Activated naive CD4-positive, alpha-beta T cell (primary cell): ENCODE data around the gene ST7.
"Not testable (repeated sequence)": the region's sequence is repeated elsewhere in the genome, so short reads cannot be mapped to it uniquely, and the experiment has no call there.

Source experiments
- DNase-seq, 4 experiments: peaks; one replicate each; lab custom pipeline; 2025; lab: John Stamatoyannopoulos, UW

The ST7 gene

GRCh38 chr7:117229350-117229749 is 276.0 kb downstream of the ST7 start:
- DNase-seq = no peak

GRCh38 chr7:117230276-117231046 is 277.2 kb downstream of the ST7 start:
- DNase-seq = no peak

DNA sequence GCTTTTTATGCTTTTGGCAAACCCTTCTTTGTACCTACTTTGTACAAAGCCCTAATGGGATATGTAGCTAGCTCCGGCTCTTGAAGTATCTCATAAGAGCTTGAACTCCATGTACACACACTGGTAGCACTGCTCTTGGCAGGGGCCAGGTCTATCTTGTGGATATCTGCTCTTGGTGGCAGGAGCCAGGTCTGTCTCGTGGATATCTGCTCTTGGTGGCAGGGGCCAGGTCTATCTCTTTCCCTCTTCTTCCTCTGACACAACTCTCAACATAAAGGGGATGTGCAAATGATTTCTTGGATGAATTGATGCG is 277.7 kb downstream of the ST7 start:
- no peak for DNase-seq

DNA sequence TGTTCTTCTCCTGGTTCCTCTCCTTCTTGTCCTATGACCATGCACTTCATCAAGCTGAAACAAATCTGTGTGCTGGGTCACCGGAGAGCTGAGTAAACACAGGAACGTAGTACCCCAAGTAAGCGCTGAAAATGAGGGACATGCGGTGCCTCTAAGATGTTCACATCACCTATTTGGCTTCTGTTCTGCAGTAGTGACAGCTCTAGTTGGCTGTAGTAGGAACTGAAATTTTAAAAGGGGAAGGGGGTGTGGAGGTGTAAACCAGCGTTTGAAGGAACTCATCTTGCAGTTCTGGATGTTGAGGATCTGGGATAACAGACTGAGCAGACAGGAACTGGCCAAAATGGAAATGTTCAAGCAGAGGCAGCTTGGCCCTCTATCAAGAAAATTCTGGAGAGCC is 284.3 kb downstream of the ST7 start:
- DNase-seq = no peak

DNA sequence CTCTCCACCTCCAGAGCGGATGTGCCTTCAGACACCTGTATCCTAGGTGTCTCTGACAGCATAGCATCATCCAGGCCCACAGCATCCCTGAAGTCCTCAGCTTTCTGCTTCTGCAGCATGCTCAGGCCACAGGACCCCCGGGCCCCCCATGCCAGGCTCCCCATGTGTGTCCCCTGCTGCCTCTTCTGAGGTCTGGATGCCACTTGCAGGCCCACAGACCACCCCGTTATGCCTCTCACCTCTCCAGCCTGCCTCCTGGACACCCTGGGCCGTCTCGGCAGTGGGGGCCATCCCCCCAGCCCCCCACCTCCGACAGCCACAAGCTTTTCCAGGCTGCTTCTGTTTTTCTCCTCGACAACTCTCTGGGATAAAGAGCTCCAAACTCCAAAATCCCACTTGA is 285.2 kb downstream of the ST7 start:
- no peak for DNase-seq

GRCh38 chr7:117238937-117239336 is 285.6 kb downstream of the ST7 start:
- DNase-seq = no peak

DNA sequence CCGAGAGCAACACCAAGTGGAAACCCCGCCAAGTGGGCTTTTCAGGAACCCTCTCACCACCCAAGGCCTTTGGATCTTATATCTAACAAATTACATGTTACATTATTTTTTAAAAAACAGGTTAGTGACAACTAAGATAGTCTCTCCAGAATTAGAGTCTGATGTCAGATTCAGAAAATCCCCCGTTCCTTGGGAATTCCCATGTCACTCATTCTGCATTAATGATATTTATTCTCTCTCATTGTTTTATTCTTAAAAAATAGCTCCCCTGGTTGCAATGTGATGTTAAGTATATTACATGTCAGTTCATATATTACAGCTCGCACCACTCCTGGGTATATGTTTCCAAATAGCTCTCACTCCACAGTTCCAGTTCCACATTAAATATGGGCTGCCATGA is 287.8 kb downstream of the ST7 start:
- no peak for DNase-seq

DNA sequence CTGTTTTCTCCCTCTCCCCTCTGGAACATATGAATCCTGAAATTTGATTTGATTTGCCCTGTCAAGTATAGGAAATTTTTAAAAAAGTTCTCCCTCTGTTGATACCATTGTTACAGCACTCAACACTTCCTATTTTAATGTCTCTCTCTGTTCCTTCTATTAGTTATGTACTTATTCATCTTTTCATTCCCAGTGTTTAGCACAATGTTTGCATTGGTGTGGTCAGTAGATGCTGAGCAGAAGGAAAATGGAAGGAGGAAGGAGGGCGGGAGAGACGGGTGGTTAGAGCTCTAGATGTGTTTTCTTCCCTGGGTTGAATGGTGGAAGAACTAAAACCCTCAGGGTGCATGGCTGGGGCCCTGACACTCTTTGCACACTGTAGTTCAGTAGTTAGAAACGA is 290.1 kb downstream of the ST7 start:
- no peak for DNase-seq

DNA sequence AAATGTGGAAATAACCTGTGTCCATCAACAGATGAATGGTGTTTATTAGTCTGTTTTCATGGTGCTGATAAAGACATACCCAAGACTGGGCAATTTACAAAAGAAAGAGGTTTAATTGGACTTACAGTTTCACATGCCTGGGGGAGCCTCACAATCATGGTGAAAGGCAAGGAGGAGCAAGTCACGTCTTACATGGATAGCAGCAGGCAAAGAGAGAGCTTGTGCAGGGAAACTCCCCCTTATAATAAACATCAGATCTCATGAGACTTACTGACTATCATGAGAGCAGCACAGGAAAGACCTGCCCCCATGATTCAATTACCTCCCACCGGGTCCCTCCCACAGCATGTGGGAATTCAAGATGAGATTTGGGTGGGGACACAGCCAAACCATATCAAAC is 292.4 kb downstream of the ST7 start:
- not testable (repeated sequence) for DNase-seq

DNA sequence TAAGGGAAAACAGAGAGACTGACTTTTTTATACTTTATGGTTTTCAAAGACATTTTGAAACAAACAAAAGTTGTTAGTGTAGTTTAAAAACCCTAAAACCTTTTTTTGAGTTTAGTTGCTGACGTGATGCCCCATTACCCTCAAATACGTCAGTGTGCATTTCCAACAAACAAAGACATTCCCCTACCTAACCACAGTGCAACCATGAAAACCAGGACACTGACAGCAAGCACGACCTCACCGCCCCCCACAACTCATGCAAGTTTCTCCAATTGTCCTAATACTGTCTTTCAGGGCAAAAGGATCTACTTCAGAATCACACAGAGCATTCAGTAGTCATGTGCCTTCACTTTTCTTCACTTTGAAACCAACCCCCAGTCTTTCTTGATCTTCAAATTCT is 294.5 kb downstream of the ST7 start:
- no peak for DNase-seq

- no peak for DNase-seq
Observed at GRCh38 chr7:117248829-117249228, 295.5 kb downstream of the ST7 start.

DNA sequence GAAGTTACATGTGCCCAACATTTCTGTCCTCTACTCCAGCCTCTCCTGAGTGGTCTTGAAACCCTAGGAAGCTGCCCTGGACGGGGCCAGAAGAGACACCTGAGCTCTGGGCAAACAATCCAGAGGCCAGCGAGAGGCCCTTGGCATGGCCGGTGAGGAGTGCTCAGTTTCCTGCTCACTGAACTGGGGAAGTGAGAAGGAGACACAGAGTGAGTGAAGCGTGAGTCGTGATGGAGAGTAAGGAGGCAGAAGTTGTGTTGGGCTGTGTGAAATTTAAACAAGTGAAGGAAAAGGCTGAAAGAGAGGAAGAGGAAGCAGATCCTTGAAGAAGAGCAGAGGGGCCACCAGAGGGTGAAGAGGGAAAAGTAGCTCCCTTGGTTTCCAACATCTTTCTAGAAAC is 296.4 kb downstream of the ST7 start:
- DNase-seq = no peak

DNA sequence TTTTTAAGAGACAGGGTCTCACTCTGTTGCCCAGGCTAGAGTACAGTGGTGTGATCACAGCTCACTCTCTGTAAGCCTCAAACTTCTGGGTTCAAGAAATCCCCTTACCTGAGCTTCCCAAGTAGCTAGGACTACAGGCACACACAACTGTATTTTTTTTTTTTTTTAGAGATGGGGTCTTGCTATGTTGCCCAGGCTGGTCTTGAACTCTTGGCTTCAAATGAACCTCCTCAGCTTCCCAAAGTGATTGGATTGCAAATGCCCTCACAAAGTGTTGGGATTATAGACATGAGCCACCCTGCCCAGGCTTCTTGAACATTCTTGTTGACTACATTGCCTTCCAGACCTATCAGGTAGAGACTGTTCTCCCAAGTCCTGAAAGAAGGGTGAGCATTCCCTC is 296.9 kb downstream of the ST7 start:
- DNase-seq = no peak

GRCh38 chr7:117250801-117251200 is 297.5 kb downstream of the ST7 start:
- DNase-seq = no peak

DNA sequence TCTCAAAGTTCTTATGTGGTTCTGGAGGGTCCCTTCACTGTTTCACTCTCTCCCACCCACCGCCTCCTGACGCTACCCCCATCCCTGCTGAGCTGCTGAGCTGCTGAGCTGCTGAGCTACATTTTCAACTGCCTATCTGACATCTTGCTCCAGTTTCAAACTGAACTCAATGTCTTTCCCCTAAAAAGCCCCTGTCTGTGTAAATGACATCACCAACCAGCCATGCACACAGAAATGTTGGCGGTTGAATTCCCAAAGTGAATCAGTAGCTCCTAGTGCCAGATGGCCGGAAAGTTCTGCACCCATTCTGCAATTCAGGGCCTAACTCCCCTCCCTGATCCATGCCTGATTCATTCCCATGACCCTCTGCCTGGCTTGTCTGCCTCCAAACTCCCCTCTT is 298.4 kb downstream of the ST7 start:
- DNase-seq = no peak

GRCh38 chr7:117259615-117260014 is 306.3 kb downstream of the ST7 start:
- DNase-seq = no peak

DNA sequence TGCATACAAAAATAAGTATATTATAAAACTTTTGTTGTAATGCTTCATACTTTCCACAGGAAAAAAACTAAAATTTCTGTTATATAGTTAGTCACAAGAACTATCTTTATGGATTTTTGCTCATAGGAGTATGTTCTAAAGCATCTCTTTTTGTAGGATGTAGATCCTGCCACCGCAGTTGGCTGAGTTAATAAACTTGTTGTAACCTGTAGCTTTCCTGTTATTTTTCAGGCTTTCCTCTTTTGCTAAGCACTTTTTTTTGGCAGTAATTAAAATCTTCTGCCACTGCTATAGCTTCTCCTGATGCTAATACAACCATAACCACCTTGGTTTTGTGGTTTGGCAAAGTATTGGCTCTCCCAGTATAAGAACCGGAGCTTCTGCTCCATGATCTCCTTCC is 309.2 kb downstream of the ST7 start:
- no peak for DNase-seq

DNA sequence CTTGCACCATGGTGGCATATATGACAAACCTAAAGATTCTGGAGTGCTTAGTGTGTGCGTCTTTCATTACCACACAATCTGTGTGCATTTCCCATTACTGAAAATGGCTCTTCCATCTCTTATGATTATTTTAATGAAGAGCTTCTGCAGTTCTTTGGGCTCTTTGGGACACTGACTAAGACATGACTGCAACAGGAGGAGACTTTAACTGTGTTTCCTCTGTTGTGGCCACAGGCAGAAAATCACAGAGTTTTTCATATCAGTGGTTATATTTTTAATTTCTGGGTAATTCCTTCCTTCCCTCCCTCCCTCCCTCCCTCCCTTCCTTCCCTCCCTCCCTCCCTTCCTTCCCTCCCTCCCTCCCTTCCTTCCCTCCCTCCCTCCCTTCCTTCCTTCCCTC is 311.4 kb downstream of the ST7 start:
- DNase-seq = no peak

GRCh38 chr7:117269417-117269816 is 316.1 kb downstream of the ST7 start:
- DNase-seq = no peak

GRCh38 chr7:117269886-117270285 is 316.6 kb downstream of the ST7 start:
- DNase-seq = no peak

DNA sequence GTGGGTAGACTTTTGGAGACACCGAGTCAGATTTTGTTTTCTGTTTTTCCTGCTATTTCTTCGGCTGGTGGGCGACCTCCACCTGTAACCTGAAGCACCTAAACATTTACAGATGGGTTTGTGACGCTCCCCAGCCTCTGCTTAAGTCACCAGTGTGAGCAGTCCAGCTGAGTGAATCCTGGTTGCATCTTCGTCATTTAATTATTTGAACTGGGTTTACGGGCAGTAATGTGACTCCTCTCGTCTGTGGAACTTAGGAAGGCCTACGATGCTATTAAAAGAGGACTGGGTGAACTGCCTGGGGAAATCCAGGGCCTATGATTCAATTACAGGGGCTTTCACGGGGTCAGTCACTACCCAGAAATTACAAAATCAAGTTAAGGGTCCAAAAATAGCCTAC is 317.1 kb downstream of the ST7 start:
- no peak for DNase-seq

DNA sequence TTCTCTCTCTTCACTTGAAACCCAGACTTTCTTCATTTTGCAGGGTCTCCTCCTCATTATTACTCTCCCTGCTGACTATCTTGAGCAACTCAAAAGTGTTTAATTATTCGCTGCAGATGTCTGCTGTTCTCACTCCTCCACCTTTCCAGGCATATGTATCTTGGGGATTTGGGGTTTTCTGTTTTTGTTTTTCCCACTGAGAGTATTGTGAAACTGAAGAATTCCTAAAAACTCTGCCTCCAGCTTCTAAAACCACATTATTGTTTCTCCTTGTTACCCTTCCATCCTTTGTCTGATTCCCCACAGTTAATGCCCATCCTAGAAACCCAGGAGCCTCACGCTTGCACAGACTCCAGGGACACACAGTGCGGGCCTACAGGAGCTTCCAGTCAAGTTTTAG is 318.3 kb downstream of the ST7 start:
- no peak for DNase-seq

DNA sequence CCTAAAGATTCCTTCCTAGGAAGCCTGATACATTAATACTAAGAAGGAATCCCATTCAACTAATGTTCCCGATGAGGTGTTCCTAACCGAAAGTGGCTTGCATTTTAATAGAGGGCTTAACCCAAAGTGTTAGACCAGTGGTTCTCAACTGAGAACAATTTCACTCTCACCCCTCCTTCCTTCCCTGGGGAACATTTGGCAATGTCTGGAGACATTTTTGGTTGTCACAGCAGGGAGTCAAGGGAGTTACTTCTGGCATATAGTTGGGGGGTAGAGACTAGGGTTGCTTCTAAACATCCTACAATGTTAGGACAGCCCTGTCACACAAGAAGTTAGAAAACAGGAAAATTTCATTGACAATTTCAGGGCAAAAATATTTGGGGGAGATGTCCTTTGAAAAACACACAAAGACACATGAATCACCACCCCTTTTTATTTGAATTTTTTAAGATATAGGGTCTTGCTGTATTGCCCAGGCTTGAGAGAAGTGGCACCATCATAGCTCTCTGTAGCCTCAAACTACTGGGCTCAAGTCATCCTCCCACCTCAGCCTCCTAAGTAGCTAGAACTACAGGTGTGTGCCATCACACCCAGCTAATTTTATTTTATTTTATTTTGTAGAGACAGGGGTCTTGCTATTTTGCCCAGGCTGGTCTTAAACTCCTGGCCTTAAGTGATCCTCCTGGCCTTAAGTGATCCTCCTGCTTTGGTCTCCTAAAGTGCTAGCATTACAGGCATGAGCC is 318.9 kb downstream of the ST7 start:
- DNase-seq = no peak

GRCh38 chr7:117273325-117273724 is 320.0 kb downstream of the ST7 start:
- DNase-seq = no peak
